WTC11 (cell line): ENCODE data around the gene IFNGR2. TPM values are rescaled to one million over a fixed set of nuclear protein-coding genes. Genes with fewer than 3 reads are reported as not detected.

ENCODE experiments used
- ATAC-seq: fragments of 200-7000 bp; cut with Tn5 transposase; 2 replicates; pipeline ENCODE4 v1.10.0; 2021; ENCODE audit warnings: mild to moderate bottlenecking, moderate library complexity
- CTCF ChIA-PET: fragments of 300-600 bp; sonication (Branson Sonifier 250); formaldehyde crosslinking; loops from one replicate; lab custom pipeline; 2021; ENCODE audit warnings: antibody characterized with exemption; lab: Charles Lee
- POLR2A ChIA-PET: fragments of 350-600 bp; sonication (Branson Sonifier 250); formaldehyde crosslinking; loops from one replicate; lab custom pipeline; 2021; ENCODE audit warnings: antibody characterized with exemption; lab: Charles Lee
- DNase-seq: peaks from one replicate; pipeline ENCODE4 v3.0.0; 2021; ENCODE audit warnings: low spot score
- H3K27ac Mint-ChIP-seq: 2 replicates; pipeline ENCODE4 v1.8.0; 2021; ENCODE audit warnings: mixed read lengths
- H3K27me3 Mint-ChIP-seq: 2 replicates; pipeline ENCODE4 v1.8.0; 2021; ENCODE audit warnings: low read depth, mild to moderate bottlenecking, moderate library complexity, mixed read lengths
- H3K36me3 Mint-ChIP-seq: 2 replicates; pipeline ENCODE4 v1.8.0; 2021; ENCODE audit warnings: mixed read lengths
- H3K4me1 Mint-ChIP-seq: 2 replicates; pipeline ENCODE4 v1.8.0; 2022; ENCODE audit warnings: mixed read lengths
- H3K4me3 Mint-ChIP-seq: 2 replicates; pipeline ENCODE4 v1.8.0; 2021; ENCODE audit warnings: mild to moderate bottlenecking, moderate library complexity, mixed read lengths
- H3K9me3 Mint-ChIP-seq: 2 replicates; pipeline ENCODE4 v1.8.0; 2021; ENCODE audit warnings: mixed read lengths
- EMX1 ChIP-seq: fragments of 250-450 bp; sonication (Bioruptor Pico); IDR thresholded peaks from 2 replicates; pipeline ENCODE4 v1.8.0; 2021; ENCODE audit warnings: mild to moderate bottlenecking
- FOXP1 ChIP-seq: sonication (generic); formaldehyde crosslinking; IDR thresholded peaks from 2 replicates; pipeline ENCODE4 v1.8.0; 2022; ENCODE audit warnings: missing genetic modification reagents, mild to moderate bottlenecking, moderate library complexity, borderline replicate concordance
- GRHL2 ChIP-seq: fragments of 250-450 bp; sonication (Bioruptor Pico); IDR thresholded peaks from 2 replicates; pipeline ENCODE4 v1.8.0; 2022; ENCODE audit warnings: mild to moderate bottlenecking, moderate library complexity; ENCODE audit not compliant: insufficient replicate concordance, severe bottlenecking
- GTF2I ChIP-seq: fragments of 250-450 bp; sonication (Bioruptor Pico); conservative IDR thresholded peaks from 2 replicates; pipeline ENCODE4 v1.4.0; 2021; ENCODE audit warnings: mild to moderate bottlenecking
- HMGA2 ChIP-seq: fragments of 250-450 bp; sonication (Bioruptor Pico); IDR thresholded peaks from 2 replicates; pipeline ENCODE4 v1.4.0; 2021; ENCODE audit warnings: mild to moderate bottlenecking, moderate library complexity
- HMGXB4 ChIP-seq: sonication (generic); formaldehyde crosslinking; IDR thresholded peaks from 2 replicates; pipeline ENCODE4 v1.8.1; 2023; ENCODE audit warnings: mild to moderate bottlenecking, moderate library complexity, missing genetic modification reagents
- NFATC4 ChIP-seq: fragments of 250-450 bp; sonication (Bioruptor Pico); IDR thresholded peaks from 2 replicates; pipeline ENCODE4 v1.9.0; 2021; ENCODE audit warnings: mild to moderate bottlenecking
- NR1H2 ChIP-seq: sonication (generic); formaldehyde crosslinking; IDR thresholded peaks from 2 replicates; pipeline ENCODE4 v1.9.0; 2021; ENCODE audit warnings: mild to moderate bottlenecking, moderate library complexity, missing genetic modification reagents
- RELA ChIP-seq: sonication (generic); formaldehyde crosslinking; IDR thresholded peaks from 2 replicates; pipeline ENCODE4 v1.8.1; 2022; ENCODE audit warnings: missing genetic modification reagents, mild to moderate bottlenecking, borderline replicate concordance
- RORB ChIP-seq: fragments of 250-450 bp; sonication (Bioruptor Pico); IDR thresholded peaks from 2 replicates; pipeline ENCODE4 v1.9.0; 2021; ENCODE audit warnings: mild to moderate bottlenecking
- TCF7 ChIP-seq: sonication (generic); formaldehyde crosslinking; IDR thresholded peaks from 2 replicates; pipeline ENCODE4 v1.8.0; 2022; ENCODE audit warnings: mild to moderate bottlenecking, low read depth, missing genetic modification reagents, moderate library complexity
- TP53 ChIP-seq: sonication (generic); formaldehyde crosslinking; IDR thresholded peaks from 2 replicates; pipeline ENCODE4 v1.8.1; 2023; ENCODE audit warnings: mild to moderate bottlenecking, missing genetic modification reagents
- ZNF281 ChIP-seq: sonication (generic); formaldehyde crosslinking; IDR thresholded peaks from 2 replicates; pipeline ENCODE4 v1.8.0; 2023; ENCODE audit warnings: mild to moderate bottlenecking, missing genetic modification reagents
- ZNF317 ChIP-seq: sonication (generic); formaldehyde crosslinking; IDR thresholded peaks from 2 replicates; pipeline ENCODE4 v1.8.1; 2023; ENCODE audit warnings: low read depth, mild to moderate bottlenecking, moderate library complexity, missing genetic modification reagents, borderline replicate concordance
- ZNF423 ChIP-seq: fragments of 250-450 bp; sonication (Bioruptor Pico); IDR thresholded peaks from 2 replicates; pipeline ENCODE4 v2.1.2; 2022; ENCODE audit warnings: mild to moderate bottlenecking, moderate library complexity
- ZNF532 ChIP-seq: fragments of 250-450 bp; sonication (Bioruptor Pico); IDR thresholded peaks from 2 replicates; pipeline ENCODE4 v1.9.0; 2021; ENCODE audit warnings: mild to moderate bottlenecking, borderline replicate concordance
- total RNA-seq: library from RNA; stranded (reverse); gene quantifications from 3 replicates; pipeline ENCODE4 v1.2.3, GENCODE V29; 2021
- TF ChIP-seq, protein P1 (sequence below): sonication (generic); formaldehyde crosslinking; IDR thresholded peaks from 2 replicates; pipeline ENCODE4 v1.8.0; 2022; ENCODE audit warnings: mild to moderate bottlenecking, missing genetic modification reagents
- TF ChIP-seq, protein P2 (sequence below): sonication (generic); formaldehyde crosslinking; IDR thresholded peaks from 2 replicates; pipeline ENCODE4 v1.8.1; 2022; ENCODE audit warnings: mild to moderate bottlenecking, moderate library complexity, missing genetic modification reagents

The IFNGR2 gene
- total RNA-seq, 1 experiment from 2014 or later, result 34.1 TPM

DNA sequence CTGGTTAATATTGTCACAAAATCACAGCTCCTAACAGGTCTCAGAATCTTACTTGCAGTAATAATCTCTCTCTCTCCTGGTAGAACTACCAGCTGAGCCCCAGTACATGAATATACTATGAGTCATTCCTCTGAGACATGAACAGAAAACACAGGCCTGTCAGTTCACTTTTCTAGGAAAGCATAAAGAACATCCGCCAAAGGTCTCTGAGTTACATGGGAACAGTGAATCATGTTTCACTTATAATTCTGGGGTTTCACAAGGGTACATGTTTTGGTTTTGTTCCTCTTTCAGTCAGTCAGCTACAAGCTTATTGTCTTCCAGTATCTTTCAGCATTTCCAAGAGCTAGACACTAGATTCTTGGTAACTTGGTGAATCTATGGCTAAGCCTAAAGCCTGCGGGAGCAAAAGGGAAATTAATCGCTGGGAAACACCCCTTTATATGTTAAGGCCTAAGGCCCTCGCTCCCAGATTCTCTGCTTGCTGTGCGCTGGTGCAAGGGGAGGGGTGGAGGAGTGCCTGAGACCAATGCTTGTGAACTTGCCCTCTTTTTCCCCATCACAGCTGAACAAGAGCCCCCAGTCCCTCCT, 31.7 kb downstream of the IFNGR2 start:
- H3K36me3 Mint-ChIP-seq, result peaks cover 50% of the 10 kb centered on the region
- no peaks in the 10 kb centered on the region for H3K4me1 Mint-ChIP-seq
- TF ChIP-seq NR1H2 (CRISPR knock-in tag), result no peak
- no peak for TF ChIP-seq RELA (CRISPR knock-in tag)
- no peak for TF ChIP-seq NFATC4 (CRISPR knock-in tag)
- TF ChIP-seq ZNF281, result no peak
- TF ChIP-seq ZNF423 (CRISPR knock-in tag), result no peak
- TF ChIP-seq HMGA2, result no peak
- no peak for TF ChIP-seq ZNF317 (CRISPR knock-in tag)
- TF ChIP-seq FOXP1, result no peak
- TF ChIP-seq GRHL2, result no peak
- TF ChIP-seq, protein P1, sequence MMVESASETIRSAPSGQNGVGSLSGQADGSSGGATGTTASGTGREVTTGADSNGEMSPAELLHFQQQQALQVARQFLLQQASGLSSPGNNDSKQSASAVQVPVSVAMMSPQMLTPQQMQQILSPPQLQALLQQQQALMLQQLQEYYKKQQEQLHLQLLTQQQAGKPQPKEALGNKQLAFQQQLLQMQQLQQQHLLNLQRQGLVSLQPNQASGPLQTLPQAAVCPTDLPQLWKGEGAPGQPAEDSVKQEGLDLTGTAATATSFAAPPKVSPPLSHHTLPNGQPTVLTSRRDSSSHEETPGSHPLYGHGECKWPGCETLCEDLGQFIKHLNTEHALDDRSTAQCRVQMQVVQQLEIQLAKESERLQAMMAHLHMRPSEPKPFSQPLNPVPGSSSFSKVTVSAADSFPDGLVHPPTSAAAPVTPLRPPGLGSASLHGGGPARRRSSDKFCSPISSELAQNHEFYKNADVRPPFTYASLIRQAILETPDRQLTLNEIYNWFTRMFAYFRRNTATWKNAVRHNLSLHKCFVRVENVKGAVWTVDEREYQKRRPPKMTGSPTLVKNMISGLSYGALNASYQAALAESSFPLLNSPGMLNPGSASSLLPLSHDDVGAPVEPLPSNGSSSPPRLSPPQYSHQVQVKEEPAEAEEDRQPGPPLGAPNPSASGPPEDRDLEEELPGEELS, result no peak
- no peak for TF ChIP-seq TP53 (CRISPR knock-in tag)
- TF ChIP-seq ZNF532 (CRISPR knock-in tag), result no peak
- no peak for TF ChIP-seq GTF2I (CRISPR knock-in tag)
- no peak for TF ChIP-seq EMX1 (CRISPR knock-in tag)
- TF ChIP-seq RORB, result no peak
- TF ChIP-seq HMGXB4 (CRISPR knock-in tag), result no peak
- TF ChIP-seq, protein P2, sequence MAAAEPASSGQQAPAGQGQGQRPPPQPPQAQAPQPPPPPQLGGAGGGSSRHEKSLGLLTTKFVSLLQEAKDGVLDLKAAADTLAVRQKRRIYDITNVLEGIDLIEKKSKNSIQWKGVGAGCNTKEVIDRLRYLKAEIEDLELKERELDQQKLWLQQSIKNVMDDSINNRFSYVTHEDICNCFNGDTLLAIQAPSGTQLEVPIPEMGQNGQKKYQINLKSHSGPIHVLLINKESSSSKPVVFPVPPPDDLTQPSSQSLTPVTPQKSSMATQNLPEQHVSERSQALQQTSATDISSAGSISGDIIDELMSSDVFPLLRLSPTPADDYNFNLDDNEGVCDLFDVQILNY (CRISPR knock-in tag), result no peak
- TF ChIP-seq TCF7 (CRISPR knock-in tag), result no peak
- ChIA-PET POLR2A (no interaction called here), CTCF (no interaction called here)
- DNase-seq, result no peak
- ATAC-seq, result no peak
- no peaks in the 10 kb centered on the region for H3K27me3 Mint-ChIP-seq
- no peak overlapping the region for H3K4me3 Mint-ChIP-seq
- H3K9me3 Mint-ChIP-seq, result no peaks in the 10 kb centered on the region
- H3K27ac Mint-ChIP-seq, result no peak overlapping the region
